Left lung (tissue), 10 donors: ENCODE data around the gene TTLL10. TPM values are rescaled to one million over a fixed set of nuclear protein-coding genes. Genes with fewer than 3 reads are reported as not detected.

Experiments
- ATAC-seq: fragments of 200-7000 bp; cut with Tn5 transposase; one replicate; pipeline ENCODE4 v1.9.1; 2020; ENCODE audit warnings: moderate library complexity
- DNase-seq, 4 donors: peaks; one replicate each; pipeline ENCODE4 v3.0.0-alpha.2; 2013 to 2020
- H3K27ac ChIP-seq, 2 donors: fragments of 200-600 bp; sonication (generic) in 1 of 2; one replicate each; pipeline versions ENCODE4 v1.5.0 to v1.8.0; 2020 to 2021
- H3K27me3 ChIP-seq, 2 donors: fragments of 200-600 bp; sonication (generic) in 1 of 2; one replicate each; pipeline versions ENCODE4 v1.5.0 to v1.8.0; 2020 to 2021
- H3K36me3 ChIP-seq, 2 donors: fragments of 200-600 bp; sonication (generic) in 1 of 2; one replicate each; pipeline versions ENCODE4 v1.5.0 to v1.8.0; 2020 to 2021
- H3K4me1 ChIP-seq, 2 donors: fragments of 200-600 bp; one replicate each; pipeline ENCODE4 v1.8.0; 2021
- H3K4me3 ChIP-seq, 2 donors: fragments of 200-600 bp; sonication (generic) in 1 of 2; one replicate each; pipeline versions ENCODE4 v1.5.0 to v1.8.0; 2020 to 2021; ENCODE audit warnings: mild to moderate bottlenecking in 1 of 2
- H3K9me3 ChIP-seq, 2 donors: fragments of 200-600 bp; sonication (generic) in 1 of 2; one replicate each; pipeline versions ENCODE4 v1.5.0 to v1.8.0; 2020 to 2021
- intact Hi-C, 2 donors: fragments of 100-400 bp; cut with DNase I; formaldehyde crosslinking; loops; one replicate each; pipeline versions ENCODE4 v1.11.2 to v1.14.2; 2022
- polyA plus RNA-seq, 6 donors: library from polyadenylated mRNA; unstranded; fragments of 120-200 nt; gene quantifications; one replicate each; pipeline ENCODE4 v1.2.1, GENCODE V29; 2013; ENCODE audit not compliant: insufficient read length in 6 of 6
- total RNA-seq, 2 donors: library from RNA; stranded (reverse); fragmentation: NEBNext Ultra II Directional; extraction: Animal tissue kit (Norgen Biotek cat#: 25700); gene quantifications; one replicate each; pipeline ENCODE4 v1.2.1, GENCODE V29; 2021
- TF ChIP-seq, protein P1 (sequence below), 2 donors: fragments of 200-600 bp; sonication (generic) in 1 of 2; IDR thresholded peaks; one replicate each; pipeline versions ENCODE4 v1.5.0 to v1.8.0; 2021; ENCODE audit warnings: antibody characterized with exemption in 2 of 2
- donor health status: DM: no; HTN: yes; CAD: no.
- donor health status: DM: no; HTN: no; CAD: no.

Gene TTLL10
- total and polyA plus RNA-seq, 8 donors: 0.17 to 4.6 (median 1.7) TPM

DNA sequence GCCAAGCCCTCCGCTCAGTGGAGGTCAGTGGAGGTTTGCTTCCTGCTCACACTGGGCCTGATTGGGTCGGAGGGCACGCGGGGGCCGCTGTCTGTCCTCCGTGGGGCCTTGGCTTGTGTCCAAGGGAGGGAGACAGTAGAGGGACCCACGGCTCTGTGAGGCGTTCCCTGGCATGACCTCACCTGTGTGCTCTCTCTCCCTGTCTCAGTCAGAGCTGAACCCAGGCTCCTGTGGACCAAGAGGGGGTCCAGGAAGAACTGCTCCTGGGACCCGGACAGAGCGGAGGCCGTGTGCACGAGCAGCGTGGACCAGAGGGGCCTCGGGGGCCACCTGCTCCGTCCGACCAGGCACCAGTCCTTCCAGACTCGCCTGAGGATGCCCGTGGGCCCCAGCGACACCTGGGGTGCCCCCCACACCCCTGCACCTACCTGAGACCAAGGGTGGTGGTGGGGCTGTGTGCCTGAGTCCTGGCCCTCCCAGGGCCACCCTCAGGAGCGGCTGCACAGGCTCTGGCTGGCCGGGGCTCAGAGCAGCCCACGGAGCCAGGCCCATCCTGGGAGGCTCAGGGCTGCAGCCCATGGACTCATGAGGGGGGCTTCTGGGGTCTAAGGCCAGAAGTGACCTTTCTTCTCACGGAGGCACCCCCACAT lies 13.3 kb upstream of the TTLL10 start:
- intact Hi-C loops: no loop called here
- no peak for DNase-seq
- ATAC-seq: no peak
- H3K36me3 ChIP-seq: no peaks in the 10 kb centered on the region
- TF ChIP-seq, protein P1, sequence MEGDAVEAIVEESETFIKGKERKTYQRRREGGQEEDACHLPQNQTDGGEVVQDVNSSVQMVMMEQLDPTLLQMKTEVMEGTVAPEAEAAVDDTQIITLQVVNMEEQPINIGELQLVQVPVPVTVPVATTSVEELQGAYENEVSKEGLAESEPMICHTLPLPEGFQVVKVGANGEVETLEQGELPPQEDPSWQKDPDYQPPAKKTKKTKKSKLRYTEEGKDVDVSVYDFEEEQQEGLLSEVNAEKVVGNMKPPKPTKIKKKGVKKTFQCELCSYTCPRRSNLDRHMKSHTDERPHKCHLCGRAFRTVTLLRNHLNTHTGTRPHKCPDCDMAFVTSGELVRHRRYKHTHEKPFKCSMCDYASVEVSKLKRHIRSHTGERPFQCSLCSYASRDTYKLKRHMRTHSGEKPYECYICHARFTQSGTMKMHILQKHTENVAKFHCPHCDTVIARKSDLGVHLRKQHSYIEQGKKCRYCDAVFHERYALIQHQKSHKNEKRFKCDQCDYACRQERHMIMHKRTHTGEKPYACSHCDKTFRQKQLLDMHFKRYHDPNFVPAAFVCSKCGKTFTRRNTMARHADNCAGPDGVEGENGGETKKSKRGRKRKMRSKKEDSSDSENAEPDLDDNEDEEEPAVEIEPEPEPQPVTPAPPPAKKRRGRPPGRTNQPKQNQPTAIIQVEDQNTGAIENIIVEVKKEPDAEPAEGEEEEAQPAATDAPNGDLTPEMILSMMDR (IDR thresholded peaks at IDR 0.05): no peak
- peaks cover 5 to 12% of the 10 kb centered on the region in 2 donors for H3K4me1 ChIP-seq
- no peak overlapping the region for H3K4me3 ChIP-seq
- peaks cover 6 to 33% of the 10 kb centered on the region in 2 donors for H3K27me3 ChIP-seq
- H3K9me3 ChIP-seq: no peaks in the 10 kb centered on the region
- no peak overlapping the region for H3K27ac ChIP-seq

DNA sequence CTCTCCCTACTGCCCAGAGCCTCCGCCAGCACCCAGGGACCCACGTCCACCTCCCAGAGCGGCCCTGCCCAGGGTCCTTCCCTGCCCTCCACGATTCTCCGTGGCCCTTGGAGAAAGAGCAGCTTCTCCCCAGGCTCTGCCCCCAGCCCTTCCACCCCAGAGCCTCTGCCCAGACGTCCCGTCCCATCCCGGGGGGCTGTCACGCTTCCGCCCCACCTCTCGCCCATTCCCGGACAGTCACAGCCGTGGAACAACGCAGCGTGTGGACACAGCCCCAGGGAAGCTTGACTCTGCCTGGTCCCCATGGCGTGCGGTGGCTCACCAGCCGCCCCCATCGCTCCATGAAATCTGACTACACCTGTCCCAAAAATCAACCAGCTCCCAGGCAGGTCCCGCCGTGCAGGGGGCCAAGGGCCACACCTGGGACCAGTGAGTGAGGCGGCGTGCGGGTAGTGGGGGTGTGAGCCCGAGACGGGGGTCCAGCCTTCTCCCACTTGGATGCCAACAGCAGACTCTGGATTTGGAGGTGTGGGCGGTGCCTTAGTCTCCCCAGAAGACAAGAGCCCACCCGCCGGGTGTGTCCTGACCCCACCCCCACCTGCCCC lies 12.5 kb upstream of the TTLL10 start:
- Histone ChIP-seq H3K27me3 (peaks cover 6 to 40% of the 10 kb centered on the region in 2 donors), H3K36me3 (no peaks in the 10 kb centered on the region), H3K4me1 (peaks cover 5 to 12% of the 10 kb centered on the region in 2 donors), H3K4me3 (no peak overlapping the region), H3K9me3 (no peaks in the 10 kb centered on the region), H3K27ac (no peak overlapping the region)
- TF ChIP-seq, protein P1 (IDR thresholded peaks at IDR 0.05): no peak
- intact Hi-C loops: no loop called here
- DNase-seq (no peak), ATAC-seq (no peak)

DNA sequence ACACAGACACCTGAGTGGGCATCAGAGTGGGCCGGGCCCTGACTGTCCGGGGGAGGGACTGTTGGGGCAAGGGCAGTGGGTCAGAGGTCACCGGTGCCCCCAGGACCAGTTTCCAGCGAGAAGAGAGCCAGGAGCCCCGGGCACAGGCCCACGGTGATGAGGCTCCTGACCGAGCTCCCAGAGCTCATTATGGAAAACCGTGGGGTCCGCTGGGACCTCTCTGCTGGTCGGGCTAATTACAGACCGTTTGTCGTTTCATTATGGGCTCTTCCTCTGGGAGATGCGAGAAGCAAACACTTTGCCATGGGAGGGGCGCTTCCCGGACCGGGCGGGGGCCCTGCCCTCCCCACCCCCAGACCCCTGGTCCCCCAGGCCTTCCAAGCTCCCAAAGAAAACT lies 12.0 kb upstream of the TTLL10 start:
- Histone ChIP-seq H3K27me3 (peaks cover 6 to 46% of the 10 kb centered on the region in 2 donors), H3K4me3 (no peak overlapping the region), H3K9me3 (no peaks in the 10 kb centered on the region), H3K36me3 (no peaks in the 10 kb centered on the region), H3K4me1 (peaks cover 5 to 12% of the 10 kb centered on the region in 2 donors), H3K27ac (no peak overlapping the region)
- TF ChIP-seq, protein P1 (IDR thresholded peaks at IDR 0.05): no peak
- no peak for ATAC-seq
- intact Hi-C loops: no loop called here
- no peak for DNase-seq

DNA sequence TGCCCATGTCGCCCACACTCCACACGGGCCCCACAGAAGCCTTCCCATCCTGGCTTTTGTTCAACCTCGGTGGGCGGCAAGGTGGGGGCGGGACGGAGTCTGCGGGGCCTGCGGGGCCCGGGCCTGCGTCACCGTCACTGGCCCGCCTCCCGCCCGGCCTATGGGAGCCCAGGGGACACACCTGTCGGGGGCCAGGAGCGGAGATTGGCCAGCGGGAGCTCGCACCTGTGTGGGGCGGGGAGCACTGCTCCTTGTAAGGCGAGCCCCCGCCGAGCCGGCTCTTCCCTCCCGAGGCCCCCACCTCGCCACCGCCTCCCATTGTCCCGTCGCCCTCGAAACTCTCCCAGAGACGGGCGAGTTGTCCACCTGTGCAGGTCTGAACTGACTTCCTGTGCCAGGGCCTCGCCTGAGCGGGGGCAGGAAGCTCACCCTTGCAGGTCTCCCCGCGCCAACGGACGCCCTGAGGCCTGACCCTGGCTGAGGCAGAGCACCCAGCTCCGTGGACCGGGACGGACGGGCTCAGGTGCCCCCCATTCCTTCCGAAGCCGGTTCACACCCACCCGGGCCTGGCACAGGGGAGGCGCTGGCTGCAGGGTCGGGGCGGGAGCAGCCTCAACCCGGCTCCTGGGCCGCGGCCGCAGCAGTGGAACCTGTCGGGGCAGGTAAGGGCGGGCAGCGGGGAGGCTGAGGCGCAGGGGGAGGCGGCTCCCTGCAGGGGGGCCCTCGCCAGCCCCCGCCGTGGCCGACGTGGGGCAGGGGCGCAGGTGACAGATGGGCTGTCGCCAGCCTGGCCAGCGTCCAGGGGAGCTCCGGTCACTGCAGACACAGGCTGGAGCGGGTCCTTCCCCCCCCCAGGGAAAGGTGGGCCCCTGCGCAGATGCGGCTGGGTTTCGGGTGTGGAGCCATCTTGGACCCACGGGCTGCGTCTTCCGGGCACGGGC lies 10.8 kb upstream of the TTLL10 start:
- Histone ChIP-seq H3K36me3 (no peaks in the 10 kb centered on the region), H3K4me1 (peaks cover 5 to 12% of the 10 kb centered on the region in 2 donors), H3K4me3 (peak overlapping the region; percentile 27 to 49), H3K27ac (peak overlapping the region; percentile 13 to 63), H3K9me3 (no peaks in the 10 kb centered on the region), H3K27me3 (peaks cover 6 to 57% of the 10 kb centered on the region in 2 donors)
- ATAC-seq: peak; percentile 89
- intact Hi-C loops: no loop called here
- peak; percentile 38 to 93 (median 79) for DNase-seq
- TF ChIP-seq, protein P1 (IDR thresholded peaks at IDR 0.05): no peak
